Putamen (tissue), 1 donor: ENCODE measurements around the gene KRT38.
"Not testable (repeated sequence)": the region's sequence is repeated elsewhere in the genome, so short reads cannot be mapped to it uniquely, and the experiment has no call there.

Experiments
- DNase-seq: peaks from one replicate; pipeline ENCODE4 v3.0.0-alpha.2; 2016; ENCODE audit warnings: low spot score

The KRT38 gene

DNA sequence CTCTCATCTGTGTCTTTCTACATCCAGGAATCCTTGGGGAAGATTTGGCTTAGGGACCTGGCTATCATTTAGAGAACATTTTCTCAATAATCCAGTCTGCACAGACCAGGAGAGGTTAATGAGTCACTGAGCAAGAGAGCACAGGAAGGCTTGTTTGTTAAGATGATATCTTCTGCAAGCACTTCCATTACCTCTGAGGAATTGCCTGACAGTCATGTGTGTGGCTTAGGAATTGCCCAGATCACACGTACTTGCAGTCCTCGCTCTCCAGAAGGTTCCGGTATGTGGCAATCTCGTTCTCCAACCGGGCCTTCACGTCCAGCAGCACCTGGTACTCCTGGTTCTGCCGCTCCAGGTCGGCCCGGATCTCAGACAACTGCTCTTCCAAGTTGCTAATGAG, 19.7 kb downstream of the KRT38 start:
- no peak for DNase-seq

DNA sequence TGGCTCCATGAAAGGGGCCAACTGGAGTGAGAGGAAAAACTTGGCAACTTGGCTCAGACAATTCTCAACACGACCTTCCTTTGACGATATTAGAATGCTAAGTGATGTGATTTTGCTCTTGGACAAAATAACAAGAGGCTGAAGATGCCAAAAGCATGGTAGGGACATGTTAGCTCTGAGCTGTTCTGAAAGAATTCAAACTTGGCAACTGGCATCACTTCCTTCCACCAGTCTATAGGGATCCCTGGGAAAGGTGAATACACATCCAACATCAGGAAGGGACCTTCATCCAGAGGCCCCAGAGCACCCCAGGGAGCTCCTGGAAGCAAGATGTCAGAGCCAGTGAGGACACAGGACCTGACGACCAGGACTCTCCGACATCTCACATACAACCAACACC, 20.6 kb downstream of the KRT38 start:
- DNase-seq: no peak

DNA sequence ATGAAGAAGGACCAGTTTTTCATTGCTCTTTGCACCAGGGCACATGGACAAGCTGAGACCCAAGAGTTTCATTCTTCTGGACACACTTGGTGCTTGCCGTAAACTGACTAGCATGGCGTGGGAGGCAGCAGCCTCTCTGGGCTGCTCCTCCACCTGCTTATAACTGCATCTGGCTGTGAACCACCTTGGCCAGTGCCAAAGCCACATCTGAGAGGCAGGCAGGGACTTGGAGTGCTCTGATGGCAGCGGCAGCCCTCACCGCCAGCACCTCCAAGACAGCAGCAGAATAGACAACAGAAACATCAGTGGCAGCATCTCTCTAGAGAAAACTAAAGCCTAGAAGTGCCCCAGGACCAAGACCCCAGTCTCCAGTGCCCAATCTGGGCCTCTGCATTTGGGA, 21.1 kb downstream of the KRT38 start:
- no peak for DNase-seq

DNA sequence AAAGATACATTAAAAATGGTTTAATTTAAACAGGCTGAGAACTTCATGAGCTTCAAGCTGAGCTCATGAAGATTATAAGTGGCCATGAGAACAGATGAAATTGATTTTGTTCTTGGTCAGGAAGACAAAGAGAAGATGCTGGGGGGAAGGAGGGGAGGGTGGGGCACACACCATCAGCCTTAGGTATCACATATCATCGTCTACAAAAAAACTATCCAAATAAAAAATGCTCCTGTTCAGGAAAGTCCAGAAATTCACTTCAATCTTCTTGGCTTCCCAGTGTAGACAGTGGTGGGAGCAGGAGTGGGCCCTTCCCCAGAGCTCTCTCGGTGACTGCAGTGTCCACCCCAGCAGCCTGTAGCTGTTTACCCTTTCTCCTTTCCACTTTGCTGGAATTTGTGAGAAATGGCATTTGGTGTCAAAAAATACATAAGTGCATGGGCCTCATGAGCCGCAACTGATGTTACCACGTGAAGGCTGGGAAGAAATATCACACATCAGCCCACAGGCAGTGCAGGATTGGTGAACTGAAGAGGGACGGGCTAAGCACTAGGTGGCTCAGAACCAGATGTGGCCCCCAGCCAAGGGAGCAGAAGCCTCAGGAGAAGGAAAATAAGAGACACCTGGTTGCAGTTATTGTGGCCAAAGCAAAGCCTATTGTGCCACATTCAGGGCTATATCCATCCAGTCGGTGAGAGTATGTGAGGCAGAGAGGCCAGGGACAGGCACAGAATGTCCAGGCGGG, 22.5 kb downstream of the KRT38 start:
- no peak for DNase-seq

DNA sequence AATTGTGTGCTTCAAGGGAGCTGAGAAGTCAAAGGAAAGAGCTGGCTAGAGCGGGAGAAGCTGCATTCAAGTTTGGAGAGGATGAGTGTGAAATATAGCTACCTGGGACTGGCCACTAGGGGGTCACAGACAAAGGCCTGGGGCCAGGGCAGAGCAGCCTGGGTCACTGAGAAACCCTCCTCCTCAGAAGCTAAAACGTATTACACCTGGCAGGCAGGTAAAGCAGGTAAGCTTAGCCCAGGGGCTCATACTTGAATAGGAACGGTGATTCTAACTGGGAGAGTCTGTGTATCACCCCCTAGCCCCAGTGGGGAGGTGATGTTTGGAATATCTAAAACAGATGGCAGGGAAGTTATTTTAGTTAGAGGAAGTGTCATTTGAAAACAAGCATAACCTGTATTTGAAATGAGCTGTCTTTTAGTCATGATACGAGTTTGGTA, 23.2 kb downstream of the KRT38 start:
- no peak for DNase-seq

DNA sequence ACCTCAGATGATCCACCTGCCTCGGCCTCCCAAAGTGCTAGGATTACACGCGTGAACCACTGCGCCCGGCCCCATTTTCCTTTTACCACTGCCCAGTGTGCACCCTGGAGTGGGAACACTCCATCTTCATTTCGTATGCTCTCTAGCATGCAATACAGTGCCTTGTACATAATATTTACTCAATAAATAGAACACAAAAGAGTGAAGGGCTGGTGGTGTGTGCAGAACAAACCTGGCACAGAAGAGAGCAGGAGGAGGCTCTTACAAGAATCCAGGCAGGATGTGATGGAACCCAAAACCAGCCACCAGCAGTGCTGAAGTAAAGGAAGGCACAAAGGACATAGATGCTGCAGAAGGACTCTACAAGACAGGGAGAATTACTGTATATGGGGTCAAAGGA, 23.7 kb downstream of the KRT38 start:
- no peak for DNase-seq

GRCh38 chr17:41416479-41416878, 24.3 kb downstream of the KRT38 start:
- DNase-seq: no peak

- no peak for DNase-seq
These were observed 24.9 kb downstream of the KRT38 start for GRCh38 chr17:41415833-41416335.

GRCh38 chr17:41415411-41415810, 25.4 kb downstream of the KRT38 start:
- no peak for DNase-seq

DNA sequence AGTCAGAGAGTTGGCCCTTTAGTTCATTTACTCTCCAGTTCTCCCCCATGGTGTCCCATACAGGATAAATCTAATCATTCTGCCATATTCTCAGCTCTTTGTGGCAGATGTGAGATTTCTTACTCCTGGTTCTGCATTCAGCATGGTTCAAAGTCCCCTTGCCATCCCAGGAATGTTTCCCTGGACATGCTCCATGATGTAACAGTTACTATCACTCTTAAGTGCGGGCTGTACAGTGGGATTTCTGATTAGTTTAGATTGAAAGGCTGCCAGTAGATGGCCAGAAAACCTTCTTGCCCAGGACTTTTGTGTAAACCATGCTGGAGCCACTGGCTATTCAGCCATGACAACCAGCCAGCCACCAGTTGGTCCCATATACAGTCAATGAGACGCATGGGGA, 26.8 kb downstream of the KRT38 start:
- DNase-seq: no peak

GRCh38 chr17:41413353-41413957, 27.3 kb downstream of the KRT38 start:
- no peak for DNase-seq

- no peak for DNase-seq
These were observed 29.5 kb downstream of the KRT38 start for GRCh38 chr17:41411072-41411840.

DNA sequence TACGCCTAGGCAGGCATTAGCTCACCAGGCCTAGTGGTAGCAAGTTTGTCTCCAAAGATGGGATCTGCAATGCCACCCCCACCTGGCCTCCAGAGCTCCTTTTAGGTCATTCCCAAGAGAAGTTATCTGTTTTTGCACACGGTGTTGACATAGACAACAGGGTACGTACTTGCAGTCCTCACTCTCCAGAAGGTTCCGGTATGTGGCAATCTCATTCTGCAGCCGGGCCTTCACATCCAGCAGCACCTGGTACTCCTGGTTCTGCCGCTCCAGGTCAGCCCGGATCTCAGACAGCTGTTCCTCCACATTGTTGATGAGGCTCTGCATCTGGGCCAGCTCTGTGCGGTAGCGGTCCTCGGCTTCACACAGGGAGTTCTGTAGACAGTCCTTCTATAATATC, 33.6 kb downstream of the KRT38 start:
- DNase-seq: no peak

DNA sequence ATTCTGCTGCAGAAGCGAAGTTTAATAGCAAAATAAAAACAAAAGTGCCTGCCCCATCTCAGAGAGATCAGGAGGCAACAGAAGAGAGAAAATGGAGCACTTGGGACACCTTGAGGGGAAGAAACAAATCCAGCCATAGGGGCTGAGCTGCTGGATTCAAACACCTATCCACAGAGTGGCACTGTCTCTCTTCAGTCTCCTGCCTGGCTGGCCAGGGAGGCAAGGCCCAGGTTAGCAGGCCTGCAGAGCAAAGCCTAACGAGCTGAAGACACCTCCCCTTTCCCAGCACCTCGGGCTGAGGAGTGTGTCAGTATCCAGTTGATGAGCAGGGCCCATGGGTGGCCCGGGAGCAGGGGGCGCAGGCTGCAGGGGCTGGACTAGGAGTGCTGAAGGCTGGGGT, 34.6 kb downstream of the KRT38 start:
- DNase-seq: no peak

DNA sequence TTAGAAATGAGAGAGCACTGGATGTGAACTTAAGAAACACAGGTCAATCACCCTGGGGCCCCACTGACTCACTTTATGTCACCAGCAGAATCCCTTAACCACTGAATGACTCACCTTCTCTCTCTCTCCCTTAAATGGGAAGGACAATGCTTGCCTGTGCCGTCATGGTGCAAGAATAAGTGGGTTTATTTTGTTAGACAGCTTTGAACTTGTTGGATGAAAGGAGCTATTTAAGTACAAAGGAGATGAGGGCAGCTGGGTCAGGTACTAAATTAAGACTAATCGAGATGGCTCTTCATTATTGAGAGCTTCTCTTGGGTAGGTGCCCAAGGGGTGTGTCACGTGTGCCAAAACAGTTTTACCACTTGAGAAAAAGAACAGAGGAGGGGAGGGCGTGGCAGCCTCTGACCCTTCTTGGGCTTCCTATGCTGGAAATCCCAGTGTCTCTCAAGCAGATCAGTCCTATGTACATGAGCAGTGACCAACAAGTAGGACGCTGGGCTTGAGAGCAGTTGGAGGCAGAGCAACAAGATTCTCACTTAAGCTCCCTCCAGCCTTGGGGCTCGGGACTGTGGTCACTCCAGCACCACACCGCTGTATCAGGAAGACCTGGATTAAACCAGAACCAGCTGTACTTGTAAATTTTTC, 36.6 kb downstream of the KRT38 start:
- DNase-seq: no peak

DNA sequence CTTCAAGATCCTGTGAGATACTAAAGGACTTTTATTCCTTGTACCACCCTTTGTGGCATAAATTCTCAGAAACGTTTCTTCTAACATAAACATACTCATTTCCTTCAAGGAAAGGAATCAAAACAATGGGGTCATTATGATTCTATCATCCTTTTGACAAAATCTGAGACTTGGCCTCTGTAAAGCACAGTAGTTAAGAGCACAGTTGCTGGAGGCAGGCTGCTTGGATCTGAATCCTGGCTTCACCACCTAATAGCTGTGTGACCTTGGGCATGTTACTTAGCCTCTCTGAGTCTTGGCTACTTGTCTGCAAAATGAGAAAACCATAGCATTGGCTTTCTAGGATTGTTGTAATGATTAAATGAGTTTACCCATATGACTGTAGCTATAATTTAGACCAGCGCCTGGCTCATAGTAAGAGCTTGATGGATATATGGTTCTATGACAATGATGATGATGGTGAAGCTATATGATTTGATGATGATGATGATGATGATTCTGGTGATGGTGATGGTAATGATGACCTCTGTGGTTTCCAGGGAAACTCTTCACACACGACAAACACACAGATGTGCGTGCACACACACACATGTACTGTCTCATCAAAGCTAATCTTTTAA, 37.3 kb downstream of the KRT38 start:
- no peak for DNase-seq

- DNase-seq: no peak
These were observed 38.6 kb downstream of the KRT38 start for GRCh38 chr17:41402161-41402560.

GRCh38 chr17:41396996-41397660, 43.7 kb downstream of the KRT38 start, which contains the start of gene KRT31:
TSS of gene KRT31 (minus strand) at chr17:41397608. CDS start at chr17:41397539, 69 bp downstream.
- no peak for DNase-seq

DNA sequence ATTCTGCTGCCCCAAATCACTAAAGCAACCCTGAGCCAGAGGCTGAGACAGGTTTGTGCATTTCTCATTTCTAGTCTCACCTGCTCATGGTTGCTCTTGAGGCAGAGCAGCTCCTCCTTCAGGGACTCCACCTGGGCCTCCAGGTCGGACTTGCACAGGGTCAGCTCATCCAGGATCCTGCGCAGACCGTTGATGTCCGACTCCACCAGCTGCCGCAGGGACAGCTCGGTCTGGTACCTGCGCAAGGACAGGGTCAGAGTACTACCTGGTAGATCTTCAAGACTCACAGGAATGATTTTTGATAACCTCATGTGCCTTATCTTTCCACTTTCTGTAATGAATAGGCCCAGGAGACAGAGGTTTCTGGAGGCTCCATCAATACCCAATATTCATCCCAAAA, 44.4 kb downstream of the KRT38 start:
- no peak for DNase-seq

- no peak for DNase-seq
These were observed 45.2 kb downstream of the KRT38 start for GRCh38 chr17:41395611-41396010.

DNA sequence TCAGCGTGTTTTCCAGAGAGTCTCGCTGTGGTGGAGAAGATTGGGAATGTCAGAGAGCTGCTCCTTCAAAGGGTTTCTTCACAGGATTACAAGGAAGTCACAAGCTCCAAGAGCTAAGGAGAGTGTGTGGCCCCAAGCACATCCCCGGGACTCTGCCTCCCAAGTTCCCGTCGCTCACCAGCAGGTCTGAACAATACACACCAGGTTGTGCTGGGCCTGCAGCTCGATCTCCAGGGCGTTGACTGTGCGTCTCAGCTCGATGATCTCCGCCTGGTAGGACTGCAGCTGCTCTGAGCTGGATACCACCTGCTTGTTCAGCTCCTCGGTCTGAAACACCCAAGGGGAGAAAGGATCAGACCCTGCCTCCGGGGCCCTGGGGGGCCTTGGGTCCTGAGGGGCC, 45.7 kb downstream of the KRT38 start:
- DNase-seq: not testable (repeated sequence)
